Stimulated activated naive CD4-positive, alpha-beta T cell (primary cell): Measurements from ENCODE around the gene CLRN1.

ENCODE experiments used
- DNase-seq, 6 experiments: peaks; one replicate each; lab custom pipeline; 2025; lab: John Stamatoyannopoulos, UW

The CLRN1 gene

GRCh38 chr3:150920236-150920635, 52.3 kb downstream of the CLRN1 start:
- no peak for DNase-seq

- no peak for DNase-seq
Measured at GRCh38 chr3:150917951-150918350, 54.6 kb downstream of the CLRN1 start.

- no peak for DNase-seq
Measured at GRCh38 chr3:150913133-150913922, 59.2 kb downstream of the CLRN1 start.

GRCh38 chr3:150912501-150912900, 60.0 kb downstream of the CLRN1 start:
- DNase-seq, result no peak

- no peak for DNase-seq
Measured at GRCh38 chr3:150911771-150912170, 60.8 kb downstream of the CLRN1 start.

GRCh38 chr3:150906461-150906860, 66.1 kb downstream of the CLRN1 start:
- no peak for DNase-seq

- DNase-seq, result no peak
Measured at GRCh38 chr3:150905746-150906145, 66.8 kb downstream of the CLRN1 start.

- no peak for DNase-seq
Measured at GRCh38 chr3:150905339-150905738, 67.2 kb downstream of the CLRN1 start, which contains the start of gene MINDY4B. Gene MINDY4B (minus strand): TSS chr3:150905439. CDS start chr3:150905439, 0 bp downstream.

GRCh38 chr3:150902988-150903387, 69.5 kb downstream of the CLRN1 start:
- no peak for DNase-seq

GRCh38 chr3:150901793-150902192, 70.7 kb downstream of the CLRN1 start:
- no peak for DNase-seq

- DNase-seq, result no peak
Measured at GRCh38 chr3:150899141-150899540, 73.4 kb downstream of the CLRN1 start.

GRCh38 chr3:150898046-150898754, 74.3 kb downstream of the CLRN1 start:
- DNase-seq, result no peak

GRCh38 chr3:150897592-150897991, 74.9 kb downstream of the CLRN1 start:
- DNase-seq, result no peak

GRCh38 chr3:150890831-150891230, 81.7 kb downstream of the CLRN1 start:
- DNase-seq, result no peak

GRCh38 chr3:150890295-150890694, 82.2 kb downstream of the CLRN1 start:
- DNase-seq, result no peak

GRCh38 chr3:150889106-150889505, 83.4 kb downstream of the CLRN1 start:
- DNase-seq, result no peak

GRCh38 chr3:150887031-150887430, 85.5 kb downstream of the CLRN1 start:
- no peak for DNase-seq

GRCh38 chr3:150885535-150885934, 87.0 kb downstream of the CLRN1 start:
- DNase-seq, result no peak

- DNase-seq, result no peak
Measured at GRCh38 chr3:150878996-150879575, 93.4 kb downstream of the CLRN1 start.

- DNase-seq, result no peak
Measured at GRCh38 chr3:150878290-150878689, 94.2 kb downstream of the CLRN1 start.

- no peak for DNase-seq
Measured at GRCh38 chr3:150877303-150877702, 95.2 kb downstream of the CLRN1 start.

GRCh38 chr3:150876611-150877265, 95.8 kb downstream of the CLRN1 start:
- no peak for DNase-seq
